GM21619 (cell line): ENCODE results near the gene PSMD11.
A peak's percentile ranks its signal among the peaks of the same experiment; 100 is the strongest.
"Not testable (repeated sequence)": the region's sequence is repeated elsewhere in the genome, so short reads cannot be mapped to it uniquely, and the experiment has no call there.

Experiments used
- ATAC-seq: cut with Tn5 transposase; IDR thresholded peaks from one replicate; pipeline ENCODE4 v1.9.1; 2021; ENCODE audit not compliant: unreplicated experiment

Gene PSMD11

GRCh38 chr17:32444301-32445073 is at the start of gene PSMD11:
Gene PSMD11 (plus strand): TSS chr17:32444510. CDS start chr17:32444524, 14 bp downstream.
- ATAC-seq: peak; percentile 91

DNA sequence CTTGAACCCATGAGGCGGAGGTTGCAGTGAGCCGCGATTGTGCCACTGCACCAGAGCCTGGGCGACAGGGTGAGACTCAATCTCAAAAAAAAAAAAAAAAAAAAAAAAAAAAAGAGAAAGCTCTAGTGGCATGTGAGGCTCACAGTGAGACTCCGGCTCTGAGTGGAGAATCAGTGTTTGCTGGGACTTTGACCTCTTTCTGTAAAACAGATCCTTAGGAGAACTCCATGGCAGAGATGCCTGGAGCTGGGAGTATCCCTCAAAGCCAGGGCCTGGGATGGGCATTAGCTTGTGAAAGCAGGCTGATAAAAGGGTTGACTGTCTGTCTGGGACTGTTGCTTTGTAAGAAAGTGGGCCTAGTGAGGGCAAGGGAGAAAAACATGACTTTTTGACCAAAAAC is 48.0 kb upstream of the PSMD11 start:
- ATAC-seq: no peak

- no peak for ATAC-seq
These were observed 45.4 kb upstream of the PSMD11 start for GRCh38 chr17:32398946-32399345.

DNA sequence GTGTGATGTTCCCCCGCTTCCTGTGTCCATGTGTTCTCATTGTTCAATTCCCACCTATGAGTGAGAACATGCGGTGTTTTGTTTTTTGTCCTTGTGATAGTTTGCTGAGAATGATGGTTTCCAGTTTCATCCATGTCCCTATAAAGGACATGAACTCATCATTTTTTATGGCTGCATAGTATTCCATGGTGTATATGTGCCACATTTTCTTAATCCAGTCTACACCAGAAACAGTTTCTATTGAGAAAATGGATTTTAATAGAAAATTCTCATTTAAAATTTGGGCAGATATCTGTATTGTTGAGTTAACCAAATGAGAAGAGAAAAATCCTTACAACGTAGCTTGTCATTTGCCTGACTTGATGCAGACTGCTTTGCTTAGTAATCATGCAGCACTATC is 34.2 kb upstream of the PSMD11 start:
- ATAC-seq: not testable (repeated sequence)

DNA sequence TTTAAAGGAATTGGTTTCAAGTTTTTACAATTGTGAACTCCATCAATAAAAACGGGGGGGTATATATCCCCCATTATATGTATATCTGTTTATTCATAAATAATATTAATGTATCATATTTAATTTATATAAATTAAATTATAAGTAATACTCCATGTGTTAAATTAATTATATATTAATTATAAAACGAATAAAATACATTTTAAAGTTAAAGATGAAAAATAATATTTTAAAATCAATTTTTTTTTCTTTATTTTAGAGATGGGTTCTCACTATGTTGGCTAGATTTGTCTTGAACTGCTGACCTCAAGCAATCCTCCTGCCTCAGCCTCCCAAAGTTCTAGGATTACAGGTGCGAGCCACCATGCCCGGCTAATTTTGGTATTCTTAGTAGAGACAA is 17.4 kb upstream of the PSMD11 start:
- ATAC-seq: no peak

- ATAC-seq: no peak
These were observed 14.7 kb upstream of the PSMD11 start for GRCh38 chr17:32429598-32429997.

- no peak for ATAC-seq
These were observed 3.6 kb upstream of the PSMD11 start for GRCh38 chr17:32440722-32441121.

DNA sequence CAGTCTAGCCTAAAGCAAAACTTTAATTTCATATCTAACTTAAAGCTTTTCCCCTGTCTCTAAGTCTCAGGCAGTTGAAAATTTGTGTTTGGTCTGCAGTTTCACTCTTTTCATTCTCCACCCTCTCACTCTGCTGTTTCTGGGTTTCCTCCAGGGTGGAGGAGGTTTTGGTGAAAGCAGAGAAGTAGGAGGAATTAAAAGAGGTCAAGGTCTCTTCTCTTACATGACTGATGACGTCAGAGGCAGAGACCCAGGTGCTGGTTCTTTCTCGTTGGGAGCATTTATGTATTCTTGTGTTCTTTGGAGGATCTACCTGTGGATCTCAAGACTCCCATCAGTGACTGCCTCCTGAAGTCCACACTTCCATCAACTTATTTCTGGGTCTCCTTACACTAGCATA is 2.4 kb upstream of the PSMD11 start:
- no peak for ATAC-seq

GRCh38 chr17:32443827-32444300 is 446 bp upstream of the PSMD11 start:
- no peak for ATAC-seq

DNA sequence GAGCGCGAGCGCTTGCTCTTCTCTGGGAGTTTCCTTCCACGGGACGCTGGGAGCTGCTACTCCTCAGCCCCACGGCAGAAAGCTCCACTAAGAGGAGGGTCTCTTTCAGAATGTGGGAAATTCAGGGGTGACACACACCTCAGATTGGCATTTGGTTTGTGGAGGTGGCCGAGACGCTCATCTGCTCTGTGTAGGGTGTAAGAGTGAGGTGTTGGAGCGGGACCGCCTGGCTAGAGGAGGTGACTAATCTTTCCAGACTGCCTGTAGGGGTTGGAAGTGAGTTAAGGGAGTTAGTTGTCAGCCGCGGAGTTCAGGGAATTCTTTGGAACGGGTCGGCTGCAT is 735 bp downstream of the PSMD11 start:
- no peak for ATAC-seq

DNA sequence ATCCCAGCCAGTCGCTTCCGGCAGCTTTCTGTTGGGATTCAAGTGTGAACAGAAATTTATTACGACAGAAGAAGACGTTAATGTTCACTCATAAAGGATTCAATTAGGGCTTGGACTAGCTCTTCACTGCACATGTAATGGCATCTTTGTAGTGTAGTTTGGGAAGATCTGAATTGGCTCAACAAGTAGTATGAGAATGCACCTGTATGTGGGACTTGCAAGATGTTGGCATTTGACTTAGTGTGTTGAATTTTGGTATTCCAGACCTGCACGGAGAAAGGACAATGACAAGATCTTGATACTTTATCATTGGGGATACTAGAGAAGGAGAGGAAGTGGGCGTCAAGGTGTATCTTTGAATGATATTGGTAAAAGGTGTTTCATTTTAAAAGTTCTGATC is 1.2 kb downstream of the PSMD11 start:
- no peak for ATAC-seq

DNA sequence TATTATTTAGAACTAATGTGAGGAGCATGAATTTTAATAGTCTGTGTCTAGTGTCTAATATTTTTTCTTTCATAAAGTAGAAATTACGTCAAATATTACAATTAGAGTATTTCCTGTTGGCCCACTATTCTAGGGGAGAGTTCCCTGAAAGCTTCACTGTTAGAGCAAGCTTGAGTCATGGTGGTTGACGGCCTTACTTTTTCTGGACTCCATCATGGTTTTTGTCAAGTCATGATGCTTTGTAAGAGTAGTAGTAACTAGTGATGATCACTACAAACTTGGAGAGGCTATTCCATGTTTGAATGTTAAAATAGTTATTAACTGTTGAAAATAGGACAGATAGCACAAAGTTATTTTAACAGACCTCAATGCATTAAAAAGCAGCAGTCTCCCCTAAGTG is 1.7 kb downstream of the PSMD11 start:
- ATAC-seq: no peak

- no peak for ATAC-seq
These were observed 2.6 kb downstream of the PSMD11 start for GRCh38 chr17:32446949-32447348.

- ATAC-seq: no peak
These were observed 5.7 kb downstream of the PSMD11 start for GRCh38 chr17:32449963-32450362.

GRCh38 chr17:32450379-32450778 is 6.1 kb downstream of the PSMD11 start:
- ATAC-seq: not testable (repeated sequence)

DNA sequence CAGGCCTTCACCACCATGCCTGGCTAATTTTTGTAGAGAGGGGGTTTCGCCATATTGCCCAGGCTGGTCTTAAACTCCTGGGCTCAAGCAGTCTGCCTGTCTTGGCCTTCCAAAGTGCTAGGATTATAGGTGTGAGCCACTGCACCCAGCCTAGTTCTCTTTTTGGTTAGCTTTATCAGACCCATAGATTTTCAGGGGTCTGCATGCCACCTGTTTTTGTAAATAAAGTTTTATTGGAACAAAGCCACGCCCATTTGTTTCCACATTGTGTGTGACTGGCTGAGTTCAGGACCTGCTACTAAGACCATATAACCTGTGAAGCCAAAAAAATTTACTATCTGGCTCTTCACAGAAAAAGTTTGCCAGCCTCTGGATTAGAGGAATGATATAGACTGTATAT is 7.6 kb downstream of the PSMD11 start:
- ATAC-seq: no peak

- no peak for ATAC-seq
These were observed 8.0 kb downstream of the PSMD11 start for GRCh38 chr17:32452281-32452680.

DNA sequence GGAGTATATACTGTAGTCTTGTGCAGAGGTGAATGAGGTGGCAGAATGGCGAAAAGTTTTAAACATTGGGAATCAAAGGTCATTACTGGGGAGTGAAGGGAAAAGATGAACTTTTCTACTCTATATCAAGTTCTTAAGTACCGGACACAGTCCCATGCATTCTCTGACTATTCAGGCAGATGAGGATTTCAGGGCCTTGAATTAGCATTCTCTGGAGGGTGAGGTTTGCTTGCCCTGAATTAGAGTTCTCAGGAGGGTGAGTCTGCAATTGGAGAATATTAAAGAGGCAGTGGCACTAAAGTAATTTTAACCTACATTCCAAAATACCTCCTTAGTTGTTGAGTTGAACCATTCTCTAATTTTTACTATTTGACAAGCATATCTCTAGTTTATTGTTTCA is 9.1 kb downstream of the PSMD11 start:
- no peak for ATAC-seq

- no peak for ATAC-seq
These were observed 14.1 kb downstream of the PSMD11 start for GRCh38 chr17:32458371-32458770.

- ATAC-seq: no peak
These were observed 15.7 kb downstream of the PSMD11 start for GRCh38 chr17:32460054-32460453.

DNA sequence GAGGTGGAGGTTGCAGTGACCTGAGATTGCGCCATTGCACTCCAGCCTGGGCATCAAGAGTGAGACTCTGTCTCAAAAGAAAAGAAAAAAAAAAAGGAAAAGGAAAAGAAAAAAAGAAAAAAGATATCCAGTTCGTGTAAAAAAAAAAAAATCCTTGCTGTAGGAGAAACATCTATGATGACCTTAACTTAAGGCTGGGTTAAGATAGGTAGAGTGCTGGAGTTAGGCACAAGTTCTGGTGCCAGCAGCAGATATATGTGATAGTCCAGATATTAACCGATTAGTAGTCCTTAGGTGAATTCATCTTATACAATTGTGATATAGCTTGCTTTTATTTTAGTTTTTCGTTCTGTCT is 17.2 kb downstream of the PSMD11 start:
- ATAC-seq: no peak

DNA sequence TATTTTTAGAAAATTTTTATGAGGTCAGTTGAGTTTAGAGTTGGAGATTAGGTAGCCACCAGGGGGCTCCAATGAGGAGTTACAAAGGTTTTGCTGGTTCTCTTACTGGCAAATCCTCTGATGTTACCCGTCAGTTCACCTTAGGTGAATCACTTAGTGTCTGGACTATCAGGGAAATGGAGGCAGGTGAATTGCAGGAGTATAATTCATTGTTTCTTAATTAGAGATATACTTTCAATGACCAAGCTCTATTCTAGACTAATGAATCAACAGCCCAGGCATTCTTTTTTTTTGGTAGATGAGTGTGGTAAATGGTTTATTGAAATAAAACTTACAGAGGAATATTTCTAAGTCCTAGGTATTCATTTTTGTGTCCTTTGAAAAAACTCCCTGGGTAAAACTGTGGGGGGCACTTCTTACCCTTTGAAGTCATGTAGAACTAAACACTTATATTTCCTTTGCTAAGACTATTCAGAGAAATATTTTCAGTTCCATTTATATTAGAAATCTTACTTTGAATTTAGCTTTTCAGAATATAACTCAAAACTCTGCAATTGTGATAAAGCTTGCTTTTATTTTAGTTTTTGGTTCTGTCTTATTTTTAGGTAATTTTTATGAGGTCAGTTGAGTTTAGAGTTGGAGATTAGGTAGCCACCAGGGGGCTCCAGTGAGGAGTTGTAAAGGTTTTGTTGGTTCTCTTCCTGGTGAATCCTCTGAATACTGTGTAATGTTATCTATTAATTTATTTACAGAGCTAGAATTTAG is 17.7 kb downstream of the PSMD11 start:
- no peak for ATAC-seq
